SJSA1 (cell line): ENCODE results near the gene PIK3AP1. TPM values are rescaled to one million over a fixed set of nuclear protein-coding genes. Genes with fewer than 3 reads are reported as not detected.
A peak's percentile ranks its signal among the peaks of the same experiment; 100 is the strongest.
"Not testable (repeated sequence)": the region's sequence is repeated elsewhere in the genome, so short reads cannot be mapped to it uniquely, and the experiment has no call there.

ENCODE experiments used
- DNase-seq, 2 experiments: peaks; one replicate each; pipeline ENCODE4 v3.0.0-alpha.2; 2015 to 2020; ENCODE audit warnings: low spot score in 2 of 2, low read depth in 1 of 2
- H3K27ac ChIP-seq: fragments of 250-450 bp; sonication (Bioruptor Pico); 2 replicates; pipeline ENCODE4 v1.5.1; 2020; ENCODE audit warnings: mild to moderate bottlenecking, moderate library complexity
- H3K27me3 ChIP-seq: fragments of 250-450 bp; sonication (Bioruptor Pico); replicated peaks from 2 replicates; pipeline ENCODE4 v1.5.1; 2020; ENCODE audit warnings: mild to moderate bottlenecking, moderate library complexity
- H3K36me3 ChIP-seq: fragments of 250-450 bp; sonication (Bioruptor Pico); 2 replicates; pipeline ENCODE4 v1.5.1; 2020; ENCODE audit warnings: mild to moderate bottlenecking
- H3K4me1 ChIP-seq: fragments of 250-450 bp; sonication (Bioruptor Pico); replicated peaks from 2 replicates; pipeline ENCODE4 v1.6.1; 2021; ENCODE audit warnings: mild to moderate bottlenecking
- H3K4me3 ChIP-seq: fragments of 250-450 bp; sonication (Bioruptor Pico); 2 replicates; pipeline ENCODE4 v1.5.1; 2020; ENCODE audit warnings: mild to moderate bottlenecking
- H3K9me3 ChIP-seq: fragments of 250-450 bp; sonication (Bioruptor Pico); replicated peaks from 2 replicates; pipeline ENCODE4 v1.5.1; 2020; ENCODE audit warnings: mild to moderate bottlenecking
- total RNA-seq: library from RNA; depleted of rRNA; stranded (reverse); fragments of >200 nt; shearing (Covaris generic); gene quantifications from 2 replicates; pipeline ENCODE4 v1.2.3, GENCODE V29; 2014; rRNA removed

Gene PIK3AP1
- total RNA-seq = 0.41 and 0.95 TPM in 2 replicates

GRCh38 chr10:96720422-96721206 is at the start of gene PIK3AP1:
PIK3AP1 (minus strand) TSS chr10:96720514; CDS start chr10:96720394, 120 bp downstream.
- Histone ChIP-seq H3K27me3 (peaks cover 24% of the 10 kb centered on the region), H3K36me3 (no peaks in the 10 kb centered on the region), H3K4me1 (peaks cover 11% of the 10 kb centered on the region), H3K4me3 (peak within 1 kb of the TSS; percentile 23), H3K9me3 (no peaks in the 10 kb centered on the region), H3K27ac (no peak within 1 kb of the TSS)
- DNase-seq = no peak

GRCh38 chr10:96768136-96768535 is 47.8 kb upstream of the PIK3AP1 start:
- Histone ChIP-seq H3K9me3 (0 out of 2 replicates have a peak, but pooled peaks cover 5% of the 10 kb centered on the region), H3K27me3 (no peaks in the 10 kb centered on the region), H3K36me3 (no peaks in the 10 kb centered on the region), H3K4me3 (no peak overlapping the region), H3K27ac (no peak overlapping the region), H3K4me1 (no peaks in the 10 kb centered on the region; the same call in 1 of the 2 replicates)
- no peak for DNase-seq

GRCh38 chr10:96767611-96768010 is 47.3 kb upstream of the PIK3AP1 start:
- H3K27ac ChIP-seq = no peak overlapping the region
- H3K27me3 ChIP-seq = no peaks in the 10 kb centered on the region
- H3K4me3 ChIP-seq = no peak overlapping the region
- H3K36me3 ChIP-seq = no peaks in the 10 kb centered on the region
- no peaks in the 10 kb centered on the region; the same call in 1 of the 2 replicates for H3K4me1 ChIP-seq
- no peak for DNase-seq
- H3K9me3 ChIP-seq = 0 out of 2 replicates have a peak, but pooled peaks cover 5% of the 10 kb centered on the region

GRCh38 chr10:96765406-96766240 is 45.3 kb upstream of the PIK3AP1 start:
- no peaks in the 10 kb centered on the region for H3K9me3 ChIP-seq
- H3K4me3 ChIP-seq = no peak overlapping the region
- no peaks in the 10 kb centered on the region; the same call in 1 of the 2 replicates for H3K4me1 ChIP-seq
- no peaks in the 10 kb centered on the region for H3K36me3 ChIP-seq
- no peaks in the 10 kb centered on the region for H3K27me3 ChIP-seq
- H3K27ac ChIP-seq = no peak overlapping the region
- peak; percentile 55 to 69 for DNase-seq

- Histone ChIP-seq H3K4me1 (no peaks in the 10 kb centered on the region; the same call in 1 of the 2 replicates), H3K27me3 (no peaks in the 10 kb centered on the region), H3K27ac (no peak overlapping the region), H3K4me3 (no peak overlapping the region), H3K9me3 (no peaks in the 10 kb centered on the region), H3K36me3 (no peaks in the 10 kb centered on the region)
- DNase-seq = no peak
Observed at GRCh38 chr10:96764425-96765060, 44.2 kb upstream of the PIK3AP1 start.

- Histone ChIP-seq H3K4me1 (no peaks in the 10 kb centered on the region), H3K4me3 (no peak overlapping the region), H3K9me3 (no peaks in the 10 kb centered on the region), H3K27me3 (peaks cover 5% of the 10 kb centered on the region), H3K36me3 (no peaks in the 10 kb centered on the region), H3K27ac (no peak overlapping the region)
- DNase-seq = no peak
Observed at GRCh38 chr10:96758423-96758822, 38.1 kb upstream of the PIK3AP1 start.

- Histone ChIP-seq H3K4me1 (no peaks in the 10 kb centered on the region), H3K4me3 (no peak overlapping the region), H3K36me3 (no peaks in the 10 kb centered on the region), H3K27me3 (peaks cover 8% of the 10 kb centered on the region), H3K9me3 (no peaks in the 10 kb centered on the region), H3K27ac (no peak overlapping the region)
- no peak for DNase-seq
Observed at GRCh38 chr10:96756111-96756903, 36.0 kb upstream of the PIK3AP1 start.

- Histone ChIP-seq H3K36me3 (no peaks in the 10 kb centered on the region), H3K9me3 (no peaks in the 10 kb centered on the region), H3K27ac (no peak overlapping the region), H3K4me3 (no peak overlapping the region), H3K27me3 (peaks cover 8% of the 10 kb centered on the region), H3K4me1 (no peaks in the 10 kb centered on the region)
- DNase-seq = no peak
Observed at GRCh38 chr10:96753956-96754355, 33.6 kb upstream of the PIK3AP1 start.

- Histone ChIP-seq H3K27ac (no peak overlapping the region), H3K9me3 (no peaks in the 10 kb centered on the region), H3K36me3 (no peaks in the 10 kb centered on the region), H3K27me3 (peaks cover 8% of the 10 kb centered on the region), H3K4me3 (no peak overlapping the region), H3K4me1 (no peaks in the 10 kb centered on the region)
- no peak for DNase-seq
Observed at GRCh38 chr10:96752375-96752774, 32.1 kb upstream of the PIK3AP1 start.

- not testable (repeated sequence) for DNase-seq, H3K4me3 ChIP-seq, H3K4me1 ChIP-seq, H3K27me3 ChIP-seq, H3K9me3 ChIP-seq, H3K27ac ChIP-seq, H3K36me3 ChIP-seq
Observed at GRCh38 chr10:96750316-96750715, 30.0 kb upstream of the PIK3AP1 start.

- Histone ChIP-seq H3K4me3 (no peak overlapping the region), H3K36me3 (no peaks in the 10 kb centered on the region), H3K4me1 (no peaks in the 10 kb centered on the region), H3K27me3 (peaks cover 3% of the 10 kb centered on the region), H3K27ac (no peak overlapping the region), H3K9me3 (no peaks in the 10 kb centered on the region)
- no peak for DNase-seq
Observed at GRCh38 chr10:96747734-96748550, 27.6 kb upstream of the PIK3AP1 start.

- Histone ChIP-seq H3K4me3 (no peak overlapping the region), H3K4me1 (no peaks in the 10 kb centered on the region), H3K27ac (no peak overlapping the region), H3K9me3 (no peaks in the 10 kb centered on the region), H3K27me3 (no peaks in the 10 kb centered on the region), H3K36me3 (no peaks in the 10 kb centered on the region)
- DNase-seq = no peak
Observed at GRCh38 chr10:96746503-96746902, 26.2 kb upstream of the PIK3AP1 start.
